Fibroblast of skin of left biceps (primary cell): ENCODE data around the gene RPL6.
A peak's percentile ranks its signal among the peaks of the same experiment; 100 is the strongest.
"Not testable (repeated sequence)": the region's sequence is repeated elsewhere in the genome, so short reads cannot be mapped to it uniquely, and the experiment has no call there.

Experiments used
- DNase-seq, 2 experiments: peaks; one replicate each; pipeline ENCODE4 v3.0.0-alpha.2; 2013; ENCODE audit warnings: low read depth in 2 of 2

Gene RPL6

GRCh38 chr12:112419297-112420133, 10.1 kb upstream of the RPL6 start:
- peak; percentile 38 to 41 for DNase-seq

DNA sequence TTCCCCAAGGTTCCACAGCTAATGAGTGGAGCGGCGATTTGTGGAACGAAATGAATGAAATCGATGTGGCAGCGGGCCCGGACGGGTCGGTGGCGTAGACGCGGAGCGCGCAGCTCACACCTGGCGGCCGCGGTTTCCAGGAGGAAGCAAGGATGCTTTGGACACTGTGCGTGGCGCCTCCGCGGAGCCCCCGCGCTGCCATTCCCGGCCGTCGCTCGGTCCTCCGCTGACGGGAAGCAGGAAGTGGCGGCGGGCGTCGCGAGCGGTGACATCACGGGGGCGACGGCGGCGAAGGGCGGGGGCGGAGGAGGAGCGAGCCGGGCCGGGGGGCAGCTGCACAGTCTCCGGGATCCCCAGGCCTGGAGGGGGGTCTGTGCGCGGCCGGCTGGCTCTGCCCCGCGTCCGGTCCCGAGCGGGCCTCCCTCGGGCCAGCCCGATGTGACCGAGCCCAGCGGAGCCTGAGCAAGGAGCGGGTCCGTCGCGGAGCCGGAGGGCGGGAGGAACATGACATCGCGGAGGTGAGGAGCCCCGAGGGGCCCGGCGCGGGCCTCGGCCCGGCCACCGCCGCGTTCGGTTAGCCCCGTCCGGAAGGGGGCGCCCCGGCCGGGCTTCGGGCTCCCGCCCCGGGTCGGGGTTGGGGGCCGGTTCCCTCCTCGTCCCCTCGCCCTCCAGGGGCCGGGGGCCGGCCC, 9.3 kb upstream of the RPL6 start, which contains the start of gene PTPN11:
PTPN11 (plus strand) TSS at position 340 of the 689 bp plus-strand sequence; CDS start at position 505, 165 bp downstream.
- peak; percentile 42 to 47 for DNase-seq

DNA sequence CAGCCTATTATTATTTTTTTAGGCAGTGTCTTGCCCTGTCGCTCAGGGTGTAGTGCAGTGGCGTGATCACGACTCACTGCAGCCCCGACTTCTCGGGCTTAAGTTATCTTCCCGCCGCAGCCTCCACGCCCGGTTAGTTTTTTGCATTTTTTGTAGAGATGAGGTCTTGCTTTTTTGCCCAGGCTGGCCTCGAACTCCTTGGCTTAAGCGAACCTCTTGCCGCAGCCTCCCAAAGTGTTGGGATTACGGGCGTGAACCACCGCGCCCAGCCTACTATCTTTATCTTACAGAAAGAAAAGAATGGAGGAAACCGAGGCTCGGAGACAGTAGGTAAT, 8.8 kb upstream of the RPL6 start:
- DNase-seq: no peak

GRCh38 chr12:112415457-112415856, 6.1 kb upstream of the RPL6 start:
- DNase-seq: not testable (repeated sequence)

DNA sequence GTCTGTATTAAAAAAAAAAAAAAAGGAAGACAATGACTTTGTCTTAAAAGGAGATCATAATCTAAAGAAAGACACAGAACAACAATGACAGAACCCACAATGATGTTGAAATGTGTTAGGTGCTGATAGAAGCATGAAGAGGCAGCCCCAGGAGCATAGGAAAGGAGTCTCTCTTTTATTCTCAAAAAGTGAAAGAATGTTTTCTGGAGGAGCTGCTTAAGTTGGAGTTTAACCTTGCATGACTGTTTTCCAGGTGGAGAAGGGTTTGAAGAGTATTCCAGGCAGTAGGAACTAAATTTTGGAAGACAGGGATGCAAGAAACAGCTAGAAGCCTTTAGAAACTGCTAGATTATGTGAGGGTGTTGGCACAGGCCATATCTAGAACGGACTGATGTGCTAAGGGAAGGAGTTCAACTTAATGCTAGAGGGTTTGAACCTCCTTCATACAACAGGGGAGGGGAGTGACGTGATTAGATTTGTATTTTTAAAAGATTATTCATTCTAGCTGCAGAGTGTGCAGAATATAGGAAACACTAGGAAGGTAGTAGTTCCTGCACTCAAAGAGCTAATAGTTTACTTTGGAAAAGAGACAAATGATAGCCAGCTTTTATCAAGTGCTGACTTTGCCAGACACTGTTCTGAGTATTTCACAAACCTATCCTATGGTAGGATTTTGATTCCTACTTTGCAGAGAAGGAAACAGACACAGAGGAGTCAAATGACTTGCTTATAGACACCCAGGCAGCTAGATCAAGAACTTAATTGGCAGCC, 4.6 kb upstream of the RPL6 start:
- no peak for DNase-seq

DNA sequence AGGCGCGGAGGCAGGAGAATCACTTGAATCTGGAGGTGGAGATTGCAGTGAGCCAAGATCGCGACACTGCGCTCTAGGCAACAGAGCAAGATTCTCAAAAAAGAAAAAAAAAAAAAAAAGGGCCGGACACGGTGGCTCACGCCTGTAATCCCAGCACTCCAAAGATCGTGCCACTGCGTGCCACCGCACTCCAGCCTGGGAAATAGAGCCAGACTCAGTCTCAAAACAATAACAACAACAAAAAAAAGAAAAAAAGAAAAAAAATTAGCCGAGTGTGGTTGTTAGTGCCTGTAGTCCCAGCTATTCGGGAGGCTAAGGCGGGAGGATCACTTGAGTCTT, 470 bp upstream of the RPL6 start:
- DNase-seq: no peak

DNA sequence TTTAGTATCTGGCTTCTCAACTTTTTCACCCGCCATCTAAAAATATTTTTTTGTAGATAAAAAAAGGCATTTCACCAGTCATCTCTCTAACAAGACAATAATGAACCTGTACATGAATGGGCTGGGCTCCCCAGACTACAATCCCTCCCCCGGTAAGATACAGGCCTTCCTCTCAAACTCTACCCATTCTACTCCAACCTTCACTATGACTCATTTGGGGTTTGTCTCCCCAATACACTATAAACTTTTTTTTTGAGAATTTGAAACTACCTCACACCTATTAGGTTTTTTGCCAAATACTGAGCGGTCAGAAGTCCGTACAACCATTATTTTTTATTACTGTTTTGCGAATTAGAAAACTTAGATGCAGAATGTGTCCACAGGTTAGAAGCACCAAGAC, 784 bp downstream of the RPL6 start:
- no peak for DNase-seq

DNA sequence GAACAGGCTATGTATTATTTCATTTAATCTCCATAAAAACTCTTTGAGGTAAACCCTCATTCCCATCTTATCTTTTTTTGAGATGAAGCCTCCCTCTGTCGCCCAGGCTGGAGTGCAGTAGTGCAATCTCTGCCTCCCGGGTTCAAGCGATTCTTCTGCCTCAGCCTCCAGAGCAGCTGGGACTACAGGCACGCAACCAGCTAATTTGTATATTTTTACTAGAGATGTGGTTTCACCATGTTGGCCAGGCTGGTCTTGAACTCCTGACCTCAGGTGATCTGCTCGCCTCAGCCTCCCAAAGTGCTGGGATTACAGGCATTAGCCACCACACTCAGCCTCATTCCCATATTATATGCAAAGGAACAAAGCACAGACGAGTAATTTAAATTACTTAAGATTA, 1.7 kb downstream of the RPL6 start:
- not testable (repeated sequence) for DNase-seq

- DNase-seq: no peak
These were observed 2.6 kb downstream of the RPL6 start for GRCh38 chr12:112406519-112407488.

- DNase-seq: no peak
These were observed 7.4 kb downstream of the RPL6 start for GRCh38 chr12:112401903-112402498.

GRCh38 chr12:112401054-112401453, 8.4 kb downstream of the RPL6 start:
- DNase-seq: no peak

GRCh38 chr12:112393328-112393727, 16.1 kb downstream of the RPL6 start:
- DNase-seq: no peak

DNA sequence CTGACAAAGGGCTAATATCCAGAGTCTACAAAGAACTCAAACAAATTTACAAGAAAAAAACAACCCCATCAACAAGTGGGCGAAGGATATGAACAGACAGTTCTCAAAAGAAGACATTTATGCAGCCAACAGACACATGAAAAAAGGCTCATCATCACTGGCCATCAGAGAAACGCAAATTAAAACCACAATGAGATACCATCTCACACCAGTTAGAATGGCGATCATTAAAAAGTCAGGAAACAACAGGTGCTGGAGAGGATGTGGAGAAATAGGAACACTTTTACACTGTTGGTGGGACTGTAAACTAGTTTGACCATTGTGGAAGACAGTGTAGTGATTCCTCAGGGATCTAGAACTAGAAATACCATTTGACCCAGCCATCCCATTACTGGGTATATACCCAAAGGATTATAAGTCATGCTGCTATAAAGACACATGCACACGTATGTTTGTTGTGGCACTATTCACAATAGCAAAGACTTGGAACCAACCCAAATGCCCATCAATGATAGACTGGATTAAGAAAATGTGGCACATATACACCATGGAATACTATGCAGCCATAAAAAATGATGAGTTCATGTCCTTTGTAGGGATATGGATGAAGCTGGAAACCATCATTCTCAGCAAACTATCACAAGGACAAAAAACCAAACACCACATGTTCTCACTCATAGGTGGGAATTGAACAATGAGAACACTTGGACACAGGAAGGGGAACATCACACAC, 19.3 kb downstream of the RPL6 start:
- not testable (repeated sequence) for DNase-seq

GRCh38 chr12:112389228-112389627, 20.2 kb downstream of the RPL6 start:
- no peak for DNase-seq

DNA sequence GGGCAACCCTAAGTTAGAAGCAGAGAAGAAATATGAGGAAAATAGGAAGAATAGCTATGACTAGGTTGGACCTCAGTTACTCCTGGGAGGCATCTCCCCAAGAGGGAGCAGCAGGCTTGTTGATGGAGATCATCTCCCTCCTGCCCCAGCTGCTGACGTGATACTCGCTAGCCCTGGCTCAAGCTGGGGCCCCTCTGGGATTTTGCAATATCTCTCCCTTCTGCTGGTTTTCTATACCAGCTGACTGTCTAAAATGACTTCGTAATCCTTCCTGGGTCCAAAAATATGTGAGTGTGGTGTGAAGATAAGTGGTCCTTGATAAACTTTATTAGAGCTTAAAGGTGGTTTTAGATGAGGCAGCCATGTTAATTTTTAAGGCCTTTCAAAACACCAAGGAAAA, 22.7 kb downstream of the RPL6 start:
- DNase-seq: no peak

- DNase-seq: no peak
These were observed 26.5 kb downstream of the RPL6 start for GRCh38 chr12:112382866-112383265.

DNA sequence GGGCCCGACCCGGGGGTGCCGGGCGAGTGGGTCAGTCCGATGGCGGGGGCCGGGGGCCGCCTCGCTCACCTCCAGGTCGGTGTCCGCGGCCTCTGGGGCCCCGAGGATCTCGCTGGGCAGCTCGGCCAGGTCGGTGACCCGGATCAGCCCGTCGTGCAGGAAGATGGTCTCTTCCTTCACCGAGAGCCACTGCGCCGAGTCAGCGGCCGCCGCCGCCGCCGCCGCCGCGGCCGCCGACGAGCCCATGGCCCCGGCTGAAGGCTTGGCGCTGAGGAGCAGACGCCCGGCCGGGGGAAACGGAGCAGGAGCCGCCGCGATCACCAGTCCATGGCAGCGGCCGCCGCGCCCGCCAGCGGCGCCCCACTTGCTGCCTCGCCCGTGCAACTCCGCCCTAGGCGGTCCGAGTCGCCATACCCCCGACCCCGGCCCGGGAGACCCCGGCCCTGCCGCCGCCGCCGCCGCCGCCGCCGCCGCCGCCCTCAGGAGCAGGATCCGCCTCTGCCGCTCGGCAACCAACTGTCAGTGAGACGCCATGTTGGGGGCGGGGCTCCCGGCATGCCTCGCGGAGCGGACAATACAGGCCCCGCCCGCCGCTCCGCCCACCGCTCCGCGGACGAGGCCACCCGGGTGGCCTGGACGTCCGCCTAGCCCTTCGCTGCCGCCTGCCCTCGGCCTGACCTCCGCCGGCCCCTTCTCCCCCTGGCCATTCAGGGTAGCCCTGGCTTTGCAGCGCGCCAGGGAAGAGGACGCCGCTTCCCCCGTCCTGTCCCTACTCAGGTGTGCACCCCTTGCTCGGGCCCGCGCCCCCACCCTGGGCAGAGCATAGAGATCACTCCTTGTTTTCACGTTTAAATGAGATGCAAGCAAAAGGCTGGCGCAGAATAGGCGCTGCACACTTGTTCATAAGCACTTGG, 27.3 kb downstream of the RPL6 start, which contains the start of gene HECTD4:
HECTD4 (minus strand) TSS at position 549 of the 914 bp plus-strand sequence; CDS start at position 246, 303 bp downstream.
- DNase-seq: peak; percentile 33 to 50

DNA sequence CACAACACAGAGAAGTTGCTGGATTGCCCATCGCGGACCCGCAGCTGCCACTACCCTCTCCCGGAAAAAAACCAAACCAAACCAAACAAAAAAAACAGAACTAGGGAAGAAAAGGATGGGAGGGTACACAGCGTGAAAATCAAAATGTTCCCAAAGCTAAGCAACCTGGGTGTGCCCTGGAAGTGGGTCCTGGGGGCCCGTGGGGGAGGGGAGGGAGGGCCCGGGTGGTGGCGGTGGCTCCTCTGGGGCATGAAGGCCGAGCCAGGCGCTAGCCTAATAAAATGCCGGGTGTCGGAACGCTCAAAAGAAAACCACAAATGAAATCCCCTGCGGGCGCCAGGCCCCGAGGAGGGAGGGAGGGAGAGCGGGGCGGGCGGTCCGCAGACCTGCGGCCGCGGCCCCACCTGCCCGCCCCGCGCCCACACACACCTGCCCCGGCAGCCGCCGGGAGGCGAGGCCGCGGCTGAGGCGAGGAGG, 28.0 kb downstream of the RPL6 start:
- no peak for DNase-seq
